ENCODE results near the gene TMED1.

The TMED1 gene

DNA sequence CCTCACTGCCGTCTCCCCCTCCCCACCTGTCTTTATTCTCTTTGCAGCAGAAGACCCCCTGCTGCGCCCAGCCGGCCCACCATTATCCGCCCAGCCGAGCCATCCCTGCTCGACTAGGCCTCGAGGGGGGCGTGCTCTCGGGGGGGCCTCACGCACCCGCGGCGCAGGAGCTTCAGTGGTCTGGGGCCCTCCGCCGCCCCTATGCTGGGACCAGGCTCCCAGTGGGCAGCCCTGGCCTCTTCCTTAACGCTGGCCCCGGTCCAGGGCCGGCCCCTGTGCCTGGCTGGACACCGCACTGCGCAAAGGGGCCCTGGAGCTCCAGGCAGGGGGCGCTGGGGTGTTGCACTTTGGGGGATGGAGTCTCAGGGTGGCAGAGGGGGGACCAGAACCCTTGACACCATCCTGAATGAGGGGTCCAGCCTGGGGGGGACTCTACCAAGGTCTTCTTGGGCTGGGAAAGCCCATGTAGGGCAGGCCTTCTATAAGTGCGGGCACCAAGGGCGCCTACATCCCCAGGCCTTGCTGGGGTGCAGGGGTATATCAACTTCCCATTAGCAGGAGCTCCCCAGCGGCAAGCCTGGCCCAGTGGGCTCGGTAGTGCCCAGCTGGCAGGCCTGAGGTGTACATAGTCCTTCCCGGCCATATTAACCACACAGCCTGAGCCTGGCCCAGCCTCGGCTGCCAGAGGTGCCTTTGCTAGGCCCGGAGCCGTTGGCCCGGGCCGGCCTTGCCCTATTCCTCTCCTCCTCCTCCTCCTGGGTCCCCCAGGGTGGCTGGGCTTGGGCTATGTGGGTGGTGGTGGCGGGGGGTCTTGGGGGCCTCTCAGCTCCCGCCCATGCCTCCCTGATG, 4.9 kb downstream of the TMED1 start:
- H3K9ac ChIP-seq (ENCODE audit: low read length in 2 of 2) = no peak overlapping the region
- H3K9me3 ChIP-seq (ENCODE audit: control insufficient read depth in 2 of 2, low read length in 2 of 2) = no peaks in the 10 kb centered on the region
- no peak overlapping the region for H3K4me3 ChIP-seq (ENCODE audit: low read length in 2 of 2)
- H3K27me3 ChIP-seq (ENCODE audit: control insufficient read depth in 1 of 2, insufficient read depth in 2 of 2, low read length in 2 of 2) = no peaks in the 10 kb centered on the region
- peaks cover 7% of the 10 kb centered on the region for H3K4me1 ChIP-seq (ENCODE audit: control insufficient read depth, insufficient read depth, low read length)
- H3K36me3 ChIP-seq (ENCODE audit: control insufficient read depth in 2 of 2, insufficient read depth in 2 of 2, low read length in 2 of 2) = peaks cover 8 to 27% of the 10 kb centered on the region in 2 donors
- no peak overlapping the region for H3K27ac ChIP-seq (ENCODE audit: low read length)

DNA sequence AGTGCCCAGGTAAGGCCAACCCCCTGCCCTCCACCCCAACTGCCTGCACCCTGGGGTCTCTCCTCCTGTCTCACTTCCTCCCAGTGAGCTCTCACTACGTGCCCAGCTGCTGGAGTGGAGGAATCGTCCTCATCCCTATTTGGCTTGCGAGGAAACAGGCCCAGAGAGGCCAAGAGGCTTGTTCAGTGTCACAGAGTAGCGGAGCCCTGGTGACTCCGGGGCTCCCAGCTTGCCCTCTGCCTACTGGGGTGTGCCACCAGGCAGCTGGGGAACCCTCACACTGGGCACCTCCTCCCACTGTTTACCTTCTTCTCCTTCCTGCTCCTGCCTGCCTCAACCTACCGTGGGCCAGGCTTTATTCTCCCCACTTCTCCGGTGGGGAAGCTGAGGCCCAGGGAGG, 5.6 kb downstream of the TMED1 start:
- no peaks in the 10 kb centered on the region for H3K9me3 ChIP-seq (ENCODE audit: control insufficient read depth in 2 of 2, low read length in 2 of 2)
- H3K27ac ChIP-seq (ENCODE audit: low read length) = no peak overlapping the region
- no peak overlapping the region for H3K9ac ChIP-seq (ENCODE audit: low read length in 2 of 2)
- H3K4me3 ChIP-seq (ENCODE audit: low read length in 2 of 2) = no peak overlapping the region
- H3K4me1 ChIP-seq (ENCODE audit: control insufficient read depth, insufficient read depth, low read length) = peaks cover 5% of the 10 kb centered on the region
- peaks cover 8 to 30% of the 10 kb centered on the region in 2 donors for H3K36me3 ChIP-seq (ENCODE audit: control insufficient read depth in 2 of 2, insufficient read depth in 2 of 2, low read length in 2 of 2)
- no peaks in the 10 kb centered on the region for H3K27me3 ChIP-seq (ENCODE audit: control insufficient read depth in 1 of 2, insufficient read depth in 2 of 2, low read length in 2 of 2)

DNA sequence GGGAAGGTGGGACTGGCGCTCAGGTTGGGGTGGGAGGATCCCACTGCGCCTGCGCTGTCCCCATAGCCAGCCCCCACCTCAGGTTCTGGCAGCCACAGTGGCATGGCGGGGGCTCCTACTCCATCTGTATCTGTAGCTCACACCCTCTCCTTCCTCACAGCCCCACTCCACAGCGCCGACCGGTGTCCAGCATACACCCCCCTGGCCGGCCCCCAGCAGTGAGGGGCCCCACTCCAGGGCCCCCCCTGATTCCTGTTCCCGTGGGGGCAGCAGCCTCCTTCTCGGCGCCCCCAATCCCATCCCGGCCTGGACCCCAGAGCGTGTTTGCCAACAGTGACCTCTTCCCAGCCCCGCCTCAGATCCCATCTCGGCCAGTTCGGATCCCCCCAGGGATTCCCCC, 6.0 kb downstream of the TMED1 start:
- Histone ChIP-seq H3K27me3 (ENCODE audit: control insufficient read depth in 1 of 2, insufficient read depth in 2 of 2, low read length in 2 of 2) (no peaks in the 10 kb centered on the region), H3K9me3 (ENCODE audit: control insufficient read depth in 2 of 2, low read length in 2 of 2) (no peaks in the 10 kb centered on the region), H3K9ac (ENCODE audit: low read length in 2 of 2) (no peak overlapping the region), H3K4me1 (ENCODE audit: control insufficient read depth, insufficient read depth, low read length) (peaks cover under 1% of the 10 kb centered on the region), H3K4me3 (ENCODE audit: low read length in 2 of 2) (no peak overlapping the region), H3K27ac (ENCODE audit: low read length) (no peak overlapping the region), H3K36me3 (ENCODE audit: control insufficient read depth in 2 of 2, insufficient read depth in 2 of 2, low read length in 2 of 2) (peaks cover 10 to 31% of the 10 kb centered on the region in 2 donors)

DNA sequence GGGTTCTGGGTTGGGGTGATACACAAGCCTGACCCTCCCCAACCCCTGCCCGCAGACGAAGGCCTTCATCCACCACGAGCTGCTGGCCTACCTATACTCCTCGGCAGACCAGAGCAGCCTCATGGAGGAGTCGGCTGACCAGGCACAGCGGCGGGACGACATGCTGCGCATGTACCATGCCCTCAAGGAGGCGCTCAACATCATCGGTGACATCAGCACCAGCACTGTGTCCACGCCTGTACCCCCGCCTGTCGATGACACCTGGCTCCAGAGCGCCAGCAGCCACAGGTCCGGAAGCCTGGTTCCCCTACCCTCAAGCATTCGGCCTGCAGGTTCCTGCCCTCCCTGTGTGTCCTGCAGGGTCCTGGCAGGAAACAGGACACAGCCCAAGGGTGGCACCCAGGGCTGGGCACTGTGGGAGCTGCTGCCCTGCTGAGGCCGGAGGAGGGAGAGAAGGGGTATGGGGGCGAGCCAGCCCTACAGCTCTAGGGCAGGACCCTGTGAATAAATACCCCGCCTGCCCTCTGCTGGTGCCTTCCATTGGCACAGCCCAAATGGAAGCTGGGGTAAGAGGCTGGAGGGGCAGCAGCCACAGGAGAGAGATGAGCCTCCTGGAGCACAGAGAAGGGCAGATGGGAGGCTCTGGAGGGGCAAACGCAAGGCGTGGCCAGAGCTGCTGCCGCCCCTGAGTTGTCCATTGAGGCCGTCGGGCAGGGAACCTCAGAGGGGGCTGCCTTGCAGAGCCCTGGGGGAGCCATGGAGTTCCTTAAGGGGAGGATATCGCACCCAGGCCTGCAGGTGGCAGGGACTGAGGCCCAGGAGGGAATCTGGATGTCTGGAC, 6.8 kb downstream of the TMED1 start:
- peaks cover 18 to 36% of the 10 kb centered on the region in 2 donors for H3K36me3 ChIP-seq (ENCODE audit: control insufficient read depth in 2 of 2, insufficient read depth in 2 of 2, low read length in 2 of 2)
- no peaks in the 10 kb centered on the region for H3K27me3 ChIP-seq (ENCODE audit: control insufficient read depth in 1 of 2, insufficient read depth in 2 of 2, low read length in 2 of 2)
- H3K27ac ChIP-seq (ENCODE audit: low read length) = no peak overlapping the region
- H3K4me1 ChIP-seq (ENCODE audit: control insufficient read depth, insufficient read depth, low read length) = no peaks in the 10 kb centered on the region
- H3K4me3 ChIP-seq (ENCODE audit: low read length in 2 of 2) = no peak overlapping the region
- H3K9me3 ChIP-seq (ENCODE audit: control insufficient read depth in 2 of 2, low read length in 2 of 2) = no peaks in the 10 kb centered on the region
- H3K9ac ChIP-seq (ENCODE audit: low read length in 2 of 2) = no peak overlapping the region

DNA sequence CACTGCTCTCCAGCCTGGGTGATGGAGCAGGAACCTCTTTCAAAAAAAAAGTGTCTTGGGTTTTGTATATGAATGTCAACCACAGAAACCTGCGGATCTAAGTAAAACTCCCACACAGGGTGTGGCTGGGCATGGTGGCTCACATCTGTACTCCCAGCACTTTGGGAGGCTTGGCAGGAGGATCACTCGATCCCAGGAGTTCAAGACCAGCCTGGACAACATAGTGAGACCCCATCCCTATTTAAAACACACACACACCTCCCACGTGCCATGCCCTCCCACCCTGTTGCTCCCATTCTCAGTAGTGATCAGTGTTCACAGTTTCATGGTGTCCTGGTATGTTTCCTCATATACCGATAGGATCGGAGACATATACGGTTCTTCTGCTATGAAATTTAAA, 9.2 kb downstream of the TMED1 start:
- no peaks in the 10 kb centered on the region for H3K4me1 ChIP-seq (ENCODE audit: control insufficient read depth, insufficient read depth, low read length)
- no peaks in the 10 kb centered on the region for H3K27me3 ChIP-seq (ENCODE audit: control insufficient read depth in 1 of 2, insufficient read depth in 2 of 2, low read length in 2 of 2)
- H3K9ac ChIP-seq (ENCODE audit: low read length in 2 of 2) = no peak overlapping the region
- H3K4me3 ChIP-seq (ENCODE audit: low read length in 2 of 2) = no peak overlapping the region
- H3K9me3 ChIP-seq (ENCODE audit: control insufficient read depth in 2 of 2, low read length in 2 of 2) = no peaks in the 10 kb centered on the region
- peaks cover 24 to 36% of the 10 kb centered on the region in 2 donors for H3K36me3 ChIP-seq (ENCODE audit: control insufficient read depth in 2 of 2, insufficient read depth in 2 of 2, low read length in 2 of 2)
- H3K27ac ChIP-seq (ENCODE audit: low read length) = no peak overlapping the region

DNA sequence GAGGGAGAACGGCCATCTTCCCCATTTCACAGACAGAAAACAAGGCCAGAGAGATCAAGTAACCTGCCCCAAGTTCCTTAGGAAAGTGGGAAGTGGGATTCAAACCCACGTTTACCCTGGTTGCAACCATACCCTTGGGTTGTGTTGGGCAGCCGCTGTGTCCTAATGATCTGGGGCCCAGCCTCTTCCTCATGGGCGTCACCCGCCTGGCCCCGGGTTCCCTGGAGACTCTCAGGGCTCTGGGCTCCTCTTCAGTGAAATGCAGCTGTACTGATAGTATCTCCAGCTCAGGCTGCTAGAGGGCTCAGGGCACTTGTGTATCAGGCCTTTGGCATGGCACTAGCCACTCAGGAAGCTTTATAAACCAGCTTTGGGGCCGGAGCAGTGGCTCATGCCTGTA, 9.8 kb downstream of the TMED1 start:
- Histone ChIP-seq H3K4me1 (ENCODE audit: control insufficient read depth, insufficient read depth, low read length) (no peaks in the 10 kb centered on the region), H3K9ac (ENCODE audit: low read length in 2 of 2) (no peak overlapping the region), H3K4me3 (ENCODE audit: low read length in 2 of 2) (no peak overlapping the region), H3K36me3 (ENCODE audit: control insufficient read depth in 2 of 2, insufficient read depth in 2 of 2, low read length in 2 of 2) (peaks cover 29 to 37% of the 10 kb centered on the region in 2 donors), H3K27me3 (ENCODE audit: control insufficient read depth in 1 of 2, insufficient read depth in 2 of 2, low read length in 2 of 2) (no peaks in the 10 kb centered on the region), H3K27ac (ENCODE audit: low read length) (no peak overlapping the region), H3K9me3 (ENCODE audit: control insufficient read depth in 2 of 2, low read length in 2 of 2) (no peaks in the 10 kb centered on the region)

DNA sequence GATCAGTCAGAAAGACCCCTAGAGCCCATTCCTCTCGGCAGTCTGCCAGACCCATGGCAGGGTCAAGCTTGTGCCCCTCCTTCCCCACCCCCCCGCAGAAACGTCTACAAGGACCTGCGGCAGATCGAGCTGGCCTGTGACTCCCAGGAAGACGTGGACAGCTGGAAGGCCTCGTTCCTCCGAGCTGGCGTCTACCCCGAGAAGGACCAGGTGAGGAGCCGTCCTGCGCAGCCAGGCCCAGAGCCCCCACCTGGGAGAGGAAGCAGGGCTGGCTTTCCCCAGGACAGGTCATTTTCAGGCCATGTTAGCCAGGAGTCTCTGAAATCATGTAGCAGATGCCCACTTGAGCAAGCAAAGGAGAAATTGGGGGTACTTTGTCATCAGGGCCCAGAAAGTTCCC, 12.3 kb downstream of the TMED1 start:
- Histone ChIP-seq H3K27ac (ENCODE audit: low read length) (no peak overlapping the region), H3K4me1 (ENCODE audit: control insufficient read depth, insufficient read depth, low read length) (no peaks in the 10 kb centered on the region), H3K4me3 (ENCODE audit: low read length in 2 of 2) (no peak overlapping the region), H3K9me3 (ENCODE audit: control insufficient read depth in 2 of 2, low read length in 2 of 2) (no peaks in the 10 kb centered on the region), H3K27me3 (ENCODE audit: control insufficient read depth in 1 of 2, insufficient read depth in 2 of 2, low read length in 2 of 2) (no peaks in the 10 kb centered on the region), H3K9ac (ENCODE audit: low read length in 2 of 2) (no peak overlapping the region), H3K36me3 (ENCODE audit: control insufficient read depth in 2 of 2, insufficient read depth in 2 of 2, low read length in 2 of 2) (peaks cover 39 to 41% of the 10 kb centered on the region in 2 donors)

DNA sequence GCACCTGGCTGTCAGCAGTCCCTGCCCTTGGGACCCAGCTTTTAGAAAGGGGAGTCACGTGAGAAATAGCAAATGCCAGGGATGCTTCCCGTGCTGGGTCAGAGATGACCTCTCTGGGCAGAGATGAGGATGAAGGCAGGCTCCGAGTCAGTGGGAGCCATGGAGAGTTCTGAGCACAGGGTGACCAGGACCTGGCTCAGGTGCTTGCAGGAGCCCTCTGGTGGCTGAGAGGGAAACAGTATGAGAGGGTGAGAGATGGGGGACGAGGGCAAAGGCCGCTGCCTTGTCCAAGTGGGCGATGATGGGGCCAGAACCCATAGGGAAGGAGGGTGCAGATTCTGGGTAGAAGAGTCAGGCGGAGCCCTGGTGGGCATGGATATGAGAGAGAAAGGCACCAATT, 15.8 kb downstream of the TMED1 start:
- Histone ChIP-seq H3K9me3 (ENCODE audit: control insufficient read depth in 2 of 2, low read length in 2 of 2) (no peaks in the 10 kb centered on the region), H3K4me3 (ENCODE audit: low read length in 2 of 2) (no peak overlapping the region), H3K27me3 (ENCODE audit: control insufficient read depth in 1 of 2, insufficient read depth in 2 of 2, low read length in 2 of 2) (no peaks in the 10 kb centered on the region), H3K4me1 (ENCODE audit: control insufficient read depth, insufficient read depth, low read length) (peaks cover 8% of the 10 kb centered on the region), H3K9ac (ENCODE audit: low read length in 2 of 2) (no peak overlapping the region), H3K36me3 (ENCODE audit: control insufficient read depth in 2 of 2, insufficient read depth in 2 of 2, low read length in 2 of 2) (peaks cover 29 to 33% of the 10 kb centered on the region in 2 donors), H3K27ac (ENCODE audit: low read length) (no peak overlapping the region)

DNA sequence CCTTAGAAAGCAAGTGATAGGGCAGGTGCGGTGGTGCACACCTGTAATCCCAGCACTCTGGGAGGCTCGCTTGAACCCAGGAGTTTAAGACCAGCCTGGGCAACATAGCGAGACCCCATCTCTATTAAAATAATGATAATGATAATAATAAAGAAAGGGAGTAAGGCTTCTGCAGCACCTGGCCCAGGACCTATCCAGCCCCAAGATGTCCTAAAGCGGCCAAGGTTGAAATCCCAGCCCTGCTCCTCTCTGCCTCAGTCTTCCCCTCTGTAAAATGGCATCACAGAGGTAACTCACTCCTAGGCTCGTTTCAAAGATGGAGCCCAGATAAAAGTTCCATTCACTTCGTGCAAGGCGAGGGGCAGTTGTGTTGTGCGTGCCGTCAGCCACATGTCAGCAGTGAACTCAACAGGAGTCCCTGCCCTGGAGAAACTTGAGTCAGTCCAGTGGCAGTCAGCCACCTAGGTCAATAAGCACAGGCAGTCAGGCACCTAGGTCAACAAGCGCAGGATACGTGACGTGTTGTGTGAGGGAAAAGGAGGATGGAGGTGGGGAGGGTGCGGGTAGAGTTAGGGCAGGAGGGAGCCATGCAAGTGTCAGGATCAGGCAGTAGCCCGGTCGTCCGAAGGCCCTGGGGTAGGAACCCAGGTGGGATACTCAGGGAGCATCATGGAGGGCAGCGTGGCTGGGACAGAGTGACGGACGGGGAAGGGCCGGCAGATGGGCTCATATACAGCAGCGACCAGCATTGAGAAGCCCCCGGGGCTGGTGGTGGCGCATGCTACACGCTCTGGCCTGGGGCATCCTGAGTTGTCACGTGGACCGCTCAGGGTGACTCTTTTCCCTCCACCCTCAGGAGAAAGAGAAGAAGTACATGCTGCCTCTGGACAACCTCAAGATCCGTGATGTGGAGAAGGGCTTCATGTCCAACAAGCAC, 16.6 kb downstream of the TMED1 start:
- Histone ChIP-seq H3K36me3 (ENCODE audit: control insufficient read depth in 2 of 2, insufficient read depth in 2 of 2, low read length in 2 of 2) (peaks cover 29 to 30% of the 10 kb centered on the region in 2 donors), H3K4me3 (ENCODE audit: low read length in 2 of 2) (no peak overlapping the region), H3K9ac (ENCODE audit: low read length in 2 of 2) (no peak overlapping the region), H3K9me3 (ENCODE audit: control insufficient read depth in 2 of 2, low read length in 2 of 2) (no peaks in the 10 kb centered on the region), H3K27ac (ENCODE audit: low read length) (no peak overlapping the region), H3K4me1 (ENCODE audit: control insufficient read depth, insufficient read depth, low read length) (peaks cover 8% of the 10 kb centered on the region), H3K27me3 (ENCODE audit: control insufficient read depth in 1 of 2, insufficient read depth in 2 of 2, low read length in 2 of 2) (no peaks in the 10 kb centered on the region)
